ENCODE measurements around the gene ZBBX. TPM values are rescaled to one million over a fixed set of nuclear protein-coding genes. Genes with fewer than 3 reads are reported as not detected.

ZBBX gene
- polyA plus RNA-seq, 2 of the 4 experiments (the other 2 are of a cell fraction) = 0.05 TPM; not detected in 1

GRCh38 chr3:167246252-167246651 is 133.8 kb downstream of the ZBBX start:
- DNase-seq (ENCODE audit: low read depth in 1 of 2, low spot score in 1 of 2) (no peak), FAIRE-seq (no peak), ATAC-seq (no peak)
- CTCF ChIA-PET = no interaction called here
- Histone ChIP-seq H3K4me3 (no peak overlapping the region), H3K4me2 (no peak overlapping the region), H3K4me1 (no peaks in the 10 kb centered on the region), H3K27ac (no peak overlapping the region), H3K9me3 (no peaks in the 10 kb centered on the region)
- POLR2A ChIA-PET = no interaction called here
- no peak for TF ChIP-seq POLR2A (IDR thresholded peaks at IDR 0.05; ENCODE audit: low read length)

- Histone ChIP-seq H3K9me3 (no peaks in the 10 kb centered on the region), H3K4me2 (no peak overlapping the region), H3K4me1 (no peaks in the 10 kb centered on the region), H3K27ac (no peak overlapping the region), H3K4me3 (no peak overlapping the region)
- no peak for ATAC-seq
- POLR2A ChIA-PET = no interaction called here
- TF ChIP-seq KDM1A (IDR thresholded peaks at IDR 0.05; ENCODE audit: low read depth) (no peak), JUNB (IDR thresholded peaks at IDR 0.05) (no peak), FOXS1 (CRISPR knock-in tag; IDR thresholded peaks at IDR 0.05) (no peak), EHF (CRISPR knock-in tag; IDR thresholded peaks at IDR 0.05) (no peak), POLR2A (IDR thresholded peaks at IDR 0.05; ENCODE audit: low read length) (no peak), RARB (CRISPR knock-in tag; IDR thresholded peaks at IDR 0.05) (no peak), HEYL (CRISPR knock-in tag; IDR thresholded peaks at IDR 0.05) (no peak), SMC3 (IDR thresholded peaks at IDR 0.05) (no peak), EHMT2 (IDR thresholded peaks at IDR 0.05; ENCODE audit: low read depth) (no peak), HES2 (IDR thresholded peaks at IDR 0.05) (no peak), HOXB13 (CRISPR knock-in tag; IDR thresholded peaks at IDR 0.05; ENCODE audit: low read depth) (no peak)
- no peak for FAIRE-seq
- WGBS (ENCODE audit: missing lambda C conversion rate) = 50% methylated on average over 1 of the region's 1 CpG
- DNase-seq (ENCODE audit: low read depth in 1 of 2, low spot score in 1 of 2) = no peak
- CTCF ChIA-PET = interaction anchor here (0.9 kb wide), 1 partner anchor 22 kb away, joined by 3 read pairs; no protein-coding TSS in a partner anchor
Observed at GRCh38 chr3:167241048-167241845, 138.8 kb downstream of the ZBBX start.

- H3K4me2 ChIP-seq = no peak overlapping the region
- 3% methylated on average over 3 of the region's 3 CpGs for WGBS (ENCODE audit: missing lambda C conversion rate)
- TF ChIP-seq ZSCAN20 (CRISPR knock-in tag; IDR thresholded peaks at IDR 0.05) (no peak), FOXS1 (CRISPR knock-in tag; IDR thresholded peaks at IDR 0.05) (no peak), RFX5 (IDR thresholded peaks at IDR 0.05) (no peak), MAZ (IDR thresholded peaks at IDR 0.05; ENCODE audit: borderline replicate concordance, low read depth, low read length) (no peak), TP53 (CRISPR knock-in tag; IDR thresholded peaks at IDR 0.05) (no peak), SREBF2 (IDR thresholded peaks at IDR 0.05) (no peak), GATA3 (IDR thresholded peaks at IDR 0.05; ENCODE audit: borderline replicate concordance) (no peak), CHD2 (IDR thresholded peaks at IDR 0.05; ENCODE audit: low read length, partially characterized antibody) (no peak), KDM5A (IDR thresholded peaks at IDR 0.05) (no peak), MAFK (IDR thresholded peaks at IDR 0.05; ENCODE audit: partially characterized antibody) (no peak), HES2 (IDR thresholded peaks at IDR 0.05) (no peak), ESRRA (IDR thresholded peaks at IDR 0.05; ENCODE audit: borderline replicate concordance, low read length) (no peak), CEBPB (IDR thresholded peaks at IDR 0.05) (no peak), JUNB (IDR thresholded peaks at IDR 0.05) (no peak), HDAC2 (IDR thresholded peaks at IDR 0.05) (no peak)
- ATAC-seq (no peak), DNase-seq (ENCODE audit: low read depth in 1 of 2, low spot score in 1 of 2) (no peak), FAIRE-seq (no peak)
- H3K27ac ChIP-seq = no peak overlapping the region
- ChIA-PET POLR2A (no interaction called here), CTCF (no interaction called here)
- no peak overlapping the region for H3K4me3 ChIP-seq
- no peaks in the 10 kb centered on the region for H3K4me1 ChIP-seq
- H3K9me3 ChIP-seq = no peaks in the 10 kb centered on the region
Observed at GRCh38 chr3:167228135-167228534, 152.0 kb downstream of the ZBBX start.

GRCh38 chr3:167225821-167226220 is 154.3 kb downstream of the ZBBX start:
- WGBS (ENCODE audit: missing lambda C conversion rate) = 81% methylated on average over 1 of the region's 1 CpG
- Histone ChIP-seq H3K4me2 (no peak overlapping the region), H3K9me3 (no peaks in the 10 kb centered on the region), H3K4me3 (no peak overlapping the region), H3K4me1 (no peaks in the 10 kb centered on the region), H3K27ac (no peak overlapping the region)
- ATAC-seq (no peak), DNase-seq (ENCODE audit: low read depth in 1 of 2, low spot score in 1 of 2) (no peak), FAIRE-seq (no peak)
- no peak for TF ChIP-seq TFCP2L1 (CRISPR knock-in tag; IDR thresholded peaks at IDR 0.05)
- no peak for TF ChIP-seq ATOH8 (CRISPR knock-in tag; IDR thresholded peaks at IDR 0.05; ENCODE audit: low read depth)
- TF ChIP-seq PBX3 (IDR thresholded peaks at IDR 0.05) = no peak
- TF ChIP-seq HOXA7 (CRISPR knock-in tag; IDR thresholded peaks at IDR 0.05) = no peak
- no peak for TF ChIP-seq KDM1A (IDR thresholded peaks at IDR 0.05; ENCODE audit: low read depth)
- TF ChIP-seq EP300 (IDR thresholded peaks at IDR 0.05) = no peak
- TF ChIP-seq BHLHE40 (IDR thresholded peaks at IDR 0.05; ENCODE audit: low read depth, low read length) = no peak
- ChIA-PET CTCF (no interaction called here), POLR2A (no interaction called here)

Measured in A549 (cell line).